SKM-1 treated with dmso at 0.1 percent for 144 hours (cell line): ENCODE measurements around the gene RNASET2.
"Not testable (repeated sequence)": the region's sequence is repeated elsewhere in the genome, so short reads cannot be mapped to it uniquely, and the experiment has no call there.

ENCODE experiments used
- DNase-seq: peaks from one replicate; lab custom pipeline; 2025; ENCODE audit not compliant: unreplicated experiment; lab: John Stamatoyannopoulos, UW

The RNASET2 gene

GRCh38 chr6:166948724-166949123 lies 7.6 kb downstream of the RNASET2 start:
- not testable (repeated sequence) for DNase-seq

GRCh38 chr6:166947251-166947650 lies 9.1 kb downstream of the RNASET2 start:
- no peak for DNase-seq

GRCh38 chr6:166946125-166946524 lies 10.2 kb downstream of the RNASET2 start:
- no peak for DNase-seq

DNA sequence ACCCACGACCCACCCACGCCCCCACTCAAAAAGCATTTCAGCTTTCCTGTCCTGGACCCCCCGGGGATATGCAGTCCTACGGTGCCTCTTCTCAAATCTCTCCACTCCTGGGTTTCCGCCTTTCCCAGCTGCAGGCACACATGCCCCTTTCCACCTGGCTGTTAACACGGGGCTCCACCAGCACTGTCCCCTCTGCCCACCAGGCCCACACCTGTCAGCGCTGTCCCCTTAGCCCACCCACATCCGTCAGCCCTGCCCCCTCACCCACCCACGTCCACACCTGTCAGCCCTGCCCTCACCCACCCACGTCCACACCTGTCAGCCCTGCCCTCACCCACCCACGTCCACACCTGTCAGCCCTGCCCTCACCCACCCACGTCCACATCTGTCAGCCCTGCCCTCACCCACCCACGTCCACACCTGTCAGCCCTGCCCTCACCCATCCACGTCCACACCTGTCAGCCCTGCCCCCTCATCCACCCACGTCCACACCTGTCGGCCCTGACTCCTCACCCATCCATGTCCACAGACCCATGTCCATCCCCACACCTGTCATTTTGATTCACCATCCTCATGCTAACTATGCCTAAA lies 11.6 kb downstream of the RNASET2 start:
- DNase-seq, result no peak

DNA sequence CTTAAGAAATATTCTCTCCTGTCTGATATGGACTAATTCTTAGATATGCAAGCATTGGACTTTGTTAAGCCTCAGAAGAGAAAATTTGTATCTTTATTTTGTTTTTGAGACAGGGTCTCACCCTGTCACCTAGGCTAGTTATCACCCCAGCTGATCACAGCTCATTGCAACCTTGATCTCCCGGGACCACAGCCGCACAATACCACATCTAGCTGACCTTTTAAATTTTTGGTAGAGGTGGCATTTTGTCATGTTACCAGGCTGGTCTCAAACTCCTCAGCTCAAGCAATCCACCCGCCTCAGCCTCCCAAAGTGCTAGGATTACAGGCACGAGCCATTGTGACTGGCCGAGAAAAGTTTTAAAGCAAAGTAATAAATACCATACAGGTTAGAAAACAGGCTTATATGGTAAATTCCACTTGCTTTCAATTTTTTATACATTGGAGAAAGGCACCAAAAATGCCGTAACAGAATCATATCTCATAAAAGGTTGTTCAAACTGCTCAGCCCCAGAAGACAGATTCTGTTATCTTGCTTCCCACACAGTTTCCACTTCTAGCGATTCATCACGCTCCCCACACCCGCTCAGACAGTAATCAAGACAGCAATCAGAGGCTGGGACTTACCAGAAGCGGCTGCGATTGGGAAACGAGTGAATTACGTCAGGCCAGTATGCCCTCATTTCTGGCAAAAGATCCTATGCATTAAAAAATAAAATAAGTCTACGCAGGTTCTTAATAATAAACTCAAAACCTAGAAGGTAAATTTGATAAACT lies 13.8 kb downstream of the RNASET2 start:
- DNase-seq, result no peak

GRCh38 chr6:166940643-166941068 lies 15.7 kb downstream of the RNASET2 start:
- DNase-seq, result no peak

- no peak for DNase-seq
These were observed 16.5 kb downstream of the RNASET2 start for GRCh38 chr6:166939894-166940293.

- no peak for DNase-seq
These were observed 17.0 kb downstream of the RNASET2 start for GRCh38 chr6:166939345-166939744.

DNA sequence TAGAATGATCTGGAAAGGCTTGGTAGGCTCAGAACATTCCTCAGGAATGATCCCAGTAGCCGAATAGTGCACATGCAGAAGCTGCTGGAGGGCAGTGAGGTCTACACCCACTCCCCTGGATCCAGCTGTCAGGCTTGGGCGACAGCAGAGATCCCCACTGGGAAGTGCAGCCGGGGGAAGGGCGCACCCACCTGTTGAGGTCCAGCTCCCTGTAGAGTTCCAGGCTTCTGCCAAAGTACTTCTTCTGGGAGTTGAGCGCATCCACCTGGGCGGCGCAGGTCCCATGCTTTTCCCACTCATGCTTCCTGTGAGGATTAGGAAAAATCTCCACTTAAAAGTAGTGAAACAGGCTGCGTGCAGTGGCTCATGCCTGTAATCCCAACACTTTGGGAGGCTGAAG lies 17.6 kb downstream of the RNASET2 start:
- DNase-seq, result no peak

- DNase-seq, result no peak
These were observed 18.2 kb downstream of the RNASET2 start for GRCh38 chr6:166938150-166938549.

DNA sequence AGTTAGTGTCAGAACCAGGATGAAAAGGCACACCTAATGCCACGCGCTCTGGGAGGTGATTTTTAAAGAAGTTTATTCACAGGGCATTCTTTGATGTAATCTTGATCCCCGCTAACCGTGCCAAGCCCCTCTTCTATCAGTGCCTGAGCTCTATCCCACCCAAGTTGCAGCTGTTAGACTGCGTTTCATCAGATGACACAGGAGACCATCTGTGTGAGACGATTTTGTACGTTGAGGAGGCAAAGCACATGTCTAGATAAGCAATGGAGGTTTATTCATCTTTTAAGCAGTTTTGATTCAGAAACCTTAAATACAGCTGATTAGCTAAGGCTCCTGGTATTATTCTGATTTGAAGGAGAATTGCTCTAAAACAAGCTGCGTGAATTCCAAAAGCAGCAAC lies 18.6 kb downstream of the RNASET2 start:
- no peak for DNase-seq

GRCh38 chr6:166936079-166936787 lies 20.1 kb downstream of the RNASET2 start:
- DNase-seq, result no peak

DNA sequence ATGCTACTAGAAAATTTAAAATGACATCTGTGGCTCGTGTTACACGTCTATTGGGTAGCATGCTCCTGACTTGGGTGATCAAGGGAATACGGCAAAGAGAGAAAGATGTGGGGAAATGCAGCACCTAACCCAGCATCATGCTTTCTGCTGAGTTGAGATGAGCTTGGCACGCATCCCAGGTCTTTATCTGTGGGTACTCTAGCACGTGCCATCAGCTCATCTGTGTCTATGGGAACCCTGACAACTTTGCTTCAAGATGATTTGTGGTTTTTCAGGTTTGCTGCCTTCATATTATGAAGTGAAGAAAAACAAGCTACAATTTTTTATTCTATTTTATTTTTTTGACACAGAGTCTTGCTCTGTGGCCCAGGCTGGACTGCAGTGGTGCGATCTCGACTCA lies 21.0 kb downstream of the RNASET2 start:
- no peak for DNase-seq

- no peak for DNase-seq
These were observed 22.2 kb downstream of the RNASET2 start for GRCh38 chr6:166934174-166934573.

GRCh38 chr6:166933396-166933795 lies 23.0 kb downstream of the RNASET2 start:
- no peak for DNase-seq

DNA sequence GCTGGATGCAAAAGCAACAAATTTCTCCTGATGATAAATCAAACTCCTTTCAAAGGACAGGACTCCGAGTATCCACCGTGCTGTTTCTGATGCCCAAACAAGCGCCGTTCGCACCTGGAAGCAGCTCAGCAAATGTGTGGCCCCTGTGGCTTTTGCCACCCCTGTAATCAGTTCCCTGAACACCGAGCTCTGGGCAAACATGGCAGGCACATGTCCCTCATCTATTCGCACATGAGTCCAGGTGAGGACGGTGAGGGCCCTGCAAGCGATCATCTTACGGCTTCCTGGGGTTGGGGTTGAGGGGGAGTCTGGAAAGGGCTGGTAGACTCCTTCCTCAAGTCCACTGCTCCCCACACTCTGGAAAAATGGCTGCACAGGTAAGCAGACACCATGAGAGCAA lies 23.7 kb downstream of the RNASET2 start:
- no peak for DNase-seq

DNA sequence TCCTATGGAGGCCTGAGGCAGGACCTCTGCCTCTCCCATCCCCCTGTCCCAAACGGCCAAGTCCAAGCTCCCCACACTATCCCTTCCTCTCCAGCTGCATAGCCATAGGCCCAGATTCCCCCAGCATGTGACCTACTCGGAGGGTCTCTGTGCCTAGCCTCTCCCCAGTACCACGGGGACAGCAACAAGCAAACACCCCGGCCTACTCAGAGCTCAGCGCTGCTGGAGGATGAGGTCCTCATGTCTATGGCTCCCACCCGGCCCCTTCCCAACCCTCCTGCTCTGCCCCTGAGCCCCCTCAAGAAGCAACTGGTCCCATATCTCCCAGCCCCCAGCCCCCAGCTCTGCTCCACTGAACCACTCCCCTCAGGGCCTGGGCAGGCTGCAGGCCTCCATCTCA lies 24.2 kb downstream of the RNASET2 start:
- no peak for DNase-seq

DNA sequence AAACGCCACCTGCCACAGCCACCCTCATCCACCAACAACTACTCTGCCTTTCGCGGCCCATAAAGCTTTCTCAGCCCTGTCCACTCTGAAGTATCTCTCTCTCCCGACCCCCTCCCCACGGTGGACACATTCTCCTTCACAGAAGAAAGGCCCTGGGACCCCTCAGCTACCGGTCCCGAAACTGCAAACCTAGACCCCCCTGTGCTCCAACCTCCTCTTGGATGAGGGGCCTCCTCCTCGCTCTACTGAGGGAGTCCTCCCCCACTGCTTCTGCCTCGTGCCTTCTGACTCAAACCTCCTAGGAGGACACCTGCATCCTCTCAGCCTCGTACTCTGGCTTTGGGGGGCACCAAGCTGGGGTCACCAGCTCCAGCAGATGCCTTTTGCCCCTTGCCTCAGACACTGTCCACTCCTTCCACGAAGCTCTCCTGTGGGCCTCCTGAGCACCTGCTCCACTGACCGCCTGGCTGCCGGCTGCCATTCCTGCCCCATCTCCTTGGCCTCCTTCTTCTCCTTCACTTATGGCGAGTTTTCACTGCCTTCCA lies 24.9 kb downstream of the RNASET2 start:
- no peak for DNase-seq

- no peak for DNase-seq
These were observed 25.9 kb downstream of the RNASET2 start for GRCh38 chr6:166930354-166930891.

GRCh38 chr6:166929542-166930189 lies 26.7 kb downstream of the RNASET2 start:
- no peak for DNase-seq
